GM23338 (cell line): ENCODE results near the gene AP4B1. TPM values are rescaled to one million over a fixed set of nuclear protein-coding genes. Genes with fewer than 3 reads are reported as not detected.

ENCODE experiments used
- ATAC-seq: fragments of 200-7000 bp; cut with Tn5 transposase; 3 replicates; pipeline ENCODE4 v1.9.1; 2020
- DNase-seq: peaks from one replicate; pipeline ENCODE4 v3.0.0-alpha.2; 2015; ENCODE audit warnings: low spot score
- H2AFZ ChIP-seq: fragments of 200-600 bp; sonication (generic); 2 replicates; pipeline ENCODE4 v1.8.0; 2016; ENCODE audit warnings: antibody characterized with exemption, mild to moderate bottlenecking, moderate library complexity
- H3F3A ChIP-seq: fragments of 200-600 bp; sonication (generic); replicated peaks from 2 replicates; pipeline ENCODE4 v1.8.0; 2017; ENCODE audit warnings: antibody characterized with exemption, mixed run types, low read depth
- H3K27ac ChIP-seq: fragments of 200-600 bp; sonication (generic); 2 replicates; pipeline ENCODE4 v1.6.1; 2016; ENCODE audit warnings: low read depth
- H3K27me3 ChIP-seq: fragments of 200-600 bp; sonication (generic); 2 replicates; pipeline ENCODE4 v1.8.0; 2016; ENCODE audit warnings: mild to moderate bottlenecking, mixed run types, moderate library complexity; ENCODE audit not compliant: insufficient read depth
- H3K36me3 ChIP-seq: fragments of 200-600 bp; sonication (generic); 2 replicates; pipeline ENCODE4 v1.8.0; 2016; ENCODE audit warnings: mild to moderate bottlenecking; ENCODE audit not compliant: insufficient read depth
- H3K4me1 ChIP-seq: fragments of 200-600 bp; sonication (generic); 2 replicates; pipeline ENCODE4 v1.8.0; 2016; ENCODE audit warnings: mild to moderate bottlenecking, moderate library complexity; ENCODE audit not compliant: insufficient read depth
- H3K4me2 ChIP-seq: fragments of 200-600 bp; sonication (generic); 2 replicates; pipeline ENCODE4 v1.7.1; 2017; ENCODE audit warnings: mixed run types
- H3K4me3 ChIP-seq: fragments of 200-600 bp; sonication (generic); 2 replicates; pipeline ENCODE4 v1.6.1; 2016; ENCODE audit warnings: mixed run types
- H3K79me2 ChIP-seq: fragments of 200-600 bp; sonication (generic); replicated peaks from 2 replicates; pipeline ENCODE4 v1.8.0; 2017; ENCODE audit warnings: mild to moderate bottlenecking; ENCODE audit not compliant: insufficient read depth
- H3K9me2 ChIP-seq: fragments of 200-600 bp; sonication (generic); 2 replicates; pipeline ENCODE4 v1.8.0; 2017; ENCODE audit not compliant: insufficient read depth
- H4K20me1 ChIP-seq: fragments of 200-600 bp; sonication (generic); replicated peaks from 2 replicates; pipeline ENCODE4 v1.8.0; 2017; ENCODE audit warnings: mild to moderate bottlenecking; ENCODE audit not compliant: insufficient read depth
- H3K27ac Mint-ChIP-seq: 2 replicates; pipeline ENCODE4 v1.8.0; 2020; ENCODE audit warnings: inconsistent platforms, mild to moderate bottlenecking, moderate library complexity, mixed read lengths
- H3K27me3 Mint-ChIP-seq: 3 replicates; pipeline ENCODE4 v1.8.0; 2022; ENCODE audit warnings: low read depth, mild to moderate bottlenecking, moderate library complexity, mixed read lengths, inconsistent platforms; ENCODE audit not compliant: insufficient read depth, poor library complexity
- H3K36me3 Mint-ChIP-seq: 3 replicates; pipeline ENCODE4 v1.8.0; 2021; ENCODE audit warnings: low read depth, mild to moderate bottlenecking, inconsistent platforms, moderate library complexity, mixed read lengths
- H3K4me1 Mint-ChIP-seq: 3 replicates; pipeline ENCODE4 v1.8.0; 2020; ENCODE audit warnings: mild to moderate bottlenecking, inconsistent platforms, mixed read lengths
- H3K4me3 Mint-ChIP-seq: 3 replicates; pipeline ENCODE4 v1.8.0; 2021; ENCODE audit warnings: moderate library complexity, mild to moderate bottlenecking, inconsistent platforms, mixed read lengths
- H3K9me3 Mint-ChIP-seq: 3 replicates; pipeline ENCODE4 v1.8.0; 2020; ENCODE audit warnings: moderate library complexity, mild to moderate bottlenecking, inconsistent platforms, mixed read lengths
- CREB1 ChIP-seq: fragments of 250-450 bp; sonication (Bioruptor Pico); IDR thresholded peaks from 2 replicates; pipeline ENCODE4 v1.5.0; 2020; ENCODE audit warnings: low read depth, mild to moderate bottlenecking, moderate library complexity
- ETS1 ChIP-seq: IDR thresholded peaks from 2 replicates; pipeline ENCODE4 v1.6.1; 2016; ENCODE audit warnings: antibody characterized with exemption
- EZH2 ChIP-seq: fragments of 200-600 bp; sonication (generic); IDR thresholded peaks from one replicate; pipeline ENCODE4 v1.8.0; 2017; ENCODE audit warnings: antibody characterized with exemption, mild to moderate bottlenecking, low read depth; ENCODE audit not compliant: unreplicated experiment
- NANOG ChIP-seq: IDR thresholded peaks from 2 replicates; pipeline ENCODE4 v1.6.1; 2016; ENCODE audit warnings: antibody characterized with exemption, borderline replicate concordance
- POLR2AphosphoS5 ChIP-seq: IDR thresholded peaks from 2 replicates; pipeline ENCODE4 v1.6.1; 2016; ENCODE audit warnings: antibody characterized with exemption, low read depth
- REST ChIP-seq: IDR thresholded peaks from one replicate; pipeline ENCODE4 v1.6.1; 2018; ENCODE audit warnings: antibody characterized with exemption; ENCODE audit not compliant: unreplicated experiment
- ZNF331 ChIP-seq: fragments of 250-450 bp; sonication (Bioruptor Pico); IDR thresholded peaks from 2 replicates; pipeline ENCODE4 v1.5.0; 2020; ENCODE audit warnings: low read depth, mild to moderate bottlenecking, moderate library complexity
- ZNF462 ChIP-seq: fragments of 250-450 bp; sonication (Bioruptor Pico); IDR thresholded peaks from 2 replicates; pipeline ENCODE4 v1.5.0; 2020; ENCODE audit warnings: mild to moderate bottlenecking, moderate library complexity
- polyA plus RNA-seq: library from polyadenylated mRNA; unstranded; fragments of >200 nt; fragmentation: Nextera tagmentation; extraction: Ambion mirVana; gene quantifications from 2 replicates; pipeline ENCODE4 v1.2.1, GENCODE V29; 2016
- total RNA-seq: library from RNA; depleted of rRNA; stranded (reverse); fragments of >200 nt; shearing (Covaris generic); gene quantifications from 2 replicates; pipeline ENCODE4 v1.2.3, GENCODE V29; 2014

Gene AP4B1
- total and polyA plus RNA-seq, 2 experiments from 2014 or later, result 7.5 to 13.4 TPM

- TF ChIP-seq ZNF462 (CRISPR knock-in tag) (no peak), POLR2AphosphoS5 (no peak)
Observed at GRCh38 chr1:113890816-113891215, 13.8 kb downstream of the AP4B1 start (continued).

- H3K27ac ChIP-seq, result no peak within 1 kb of the TSS
- no peak within 1 kb of the TSS for H3K4me2 ChIP-seq
- H3K9me2 ChIP-seq, result no peaks in the 10 kb centered on the region
- ATAC-seq (no peak), DNase-seq (no peak)
- no peaks in the 10 kb centered on the region for H3K36me3 Mint-ChIP-seq
- H3F3A ChIP-seq, result no peaks in the 10 kb centered on the region
- H3K4me1 ChIP-seq, result no peaks in the 10 kb centered on the region
- no peaks in the 10 kb centered on the region for H4K20me1 ChIP-seq
- H3K27ac Mint-ChIP-seq, result no peak within 1 kb of the TSS
- H3K79me2 ChIP-seq, result no peaks in the 10 kb centered on the region
- H3K9me3 Mint-ChIP-seq, result no peaks in the 10 kb centered on the region
- TF ChIP-seq REST, result no peak
- no peak for TF ChIP-seq ZNF331 (CRISPR knock-in tag)
- no peak for TF ChIP-seq EZH2
- TF ChIP-seq NANOG, result no peak
- no peak for TF ChIP-seq CREB1 (CRISPR knock-in tag)
- TF ChIP-seq ETS1, result no peak
- no peaks in the 10 kb centered on the region for H3K36me3 ChIP-seq
- no peak within 1 kb of the TSS for H3K4me3 ChIP-seq
- H3K27me3 ChIP-seq, result no peaks in the 10 kb centered on the region
- no peak within 1 kb of the TSS for H3K4me3 Mint-ChIP-seq
- H3K27me3 Mint-ChIP-seq, result no peaks in the 10 kb centered on the region
- no peaks in the 10 kb centered on the region for H3K4me1 Mint-ChIP-seq
- 0 out of 2 replicates have a peak within 1 kb of the TSS, but pooled peaks have one; percentile 11 for H2AFZ ChIP-seq
Observed at GRCh38 chr1:113887402-113888175, 17.0 kb downstream of the AP4B1 start, which contains the start of gene BCL2L15. TSS of gene BCL2L15 (minus strand) at chr1:113887581. CDS start at chr1:113887375, 206 bp downstream.
